Colonic mucosa (tissue), 4 donors: ENCODE measurements around the gene RPTOR. TPM values are rescaled to one million over a fixed set of nuclear protein-coding genes. Genes with fewer than 3 reads are reported as not detected.

Source experiments
- DNase-seq: peaks from one replicate; pipeline ENCODE4 v3.0.0-alpha.2; 2020
- H3K27ac ChIP-seq: fragments of 200-600 bp; one replicate; pipeline ENCODE4 v1.8.0; 2021
- H3K27me3 ChIP-seq: fragments of 200-600 bp; one replicate; pipeline ENCODE4 v1.8.0; 2021
- H3K36me3 ChIP-seq: fragments of 200-600 bp; one replicate; pipeline ENCODE4 v1.8.0; 2021
- H3K4me1 ChIP-seq: fragments of 200-600 bp; one replicate; pipeline ENCODE4 v1.8.0; 2021; ENCODE audit warnings: mild to moderate bottlenecking
- H3K4me3 ChIP-seq: fragments of 200-600 bp; one replicate; pipeline ENCODE4 v1.8.0; 2021
- H3K9ac ChIP-seq, 2 donors: one replicate each; pipeline ENCODE4 v1.7.0; 2013; ENCODE audit warnings: control low read depth in 2 of 2, low read depth in 2 of 2, low read length in 2 of 2
- H3K9me3 ChIP-seq: fragments of 200-600 bp; one replicate; pipeline ENCODE4 v1.8.0; 2021
- CTCF ChIP-seq: fragments of 200-600 bp; IDR thresholded peaks from one replicate; pipeline ENCODE4 v1.8.0; 2022; ENCODE audit warnings: antibody characterized with exemption, mild to moderate bottlenecking
- intact Hi-C: fragments of 100-400 bp; cut with DNase I; formaldehyde crosslinking; loops from one replicate; pipeline ENCODE4 v1.14.1; 2022
- total RNA-seq, 2 donors: library from RNA; stranded (reverse); fragmentation: NEBNext Ultra II Directional in 1 of 2; extraction: Animal tissue kit (Norgen Biotek cat#: 25700) in 1 of 2; gene quantifications; one replicate each; pipeline ENCODE4 v1.2.1, GENCODE V29; 2021
- donor health status: healthy.
- donor health status: DM: no; HTN: no; CAD: no.
- donor health status: DM: no; HTN: no; CAD: no.

Gene RPTOR
- total RNA-seq, 2 donors from 2014 or later = 21.2 to 39.6 TPM

GRCh38 chr17:80816241-80817103 is 271.8 kb downstream of the RPTOR start:
- no peak overlapping the region for H3K4me3 ChIP-seq
- no peak for DNase-seq
- no peaks in the 10 kb centered on the region for H3K4me1 ChIP-seq
- intact Hi-C loops = no loop called here
- H3K9ac ChIP-seq = no peak overlapping the region
- H3K9me3 ChIP-seq = no peaks in the 10 kb centered on the region
- no peaks in the 10 kb centered on the region for H3K27me3 ChIP-seq
- no peak overlapping the region for H3K27ac ChIP-seq
- H3K36me3 ChIP-seq = no peaks in the 10 kb centered on the region
- TF ChIP-seq CTCF = no peak

- TF ChIP-seq CTCF = no peak
- H3K36me3 ChIP-seq = no peaks in the 10 kb centered on the region
- H3K27me3 ChIP-seq = no peaks in the 10 kb centered on the region
- no peak overlapping the region for H3K9ac ChIP-seq
- no peaks in the 10 kb centered on the region for H3K9me3 ChIP-seq
- intact Hi-C loops = no loop called here
- no peak for DNase-seq
- no peaks in the 10 kb centered on the region for H3K4me1 ChIP-seq
- H3K4me3 ChIP-seq = no peak overlapping the region
- H3K27ac ChIP-seq = no peak overlapping the region
Observed at GRCh38 chr17:80817321-80817845, 272.7 kb downstream of the RPTOR start.

- intact Hi-C loops = no loop called here
- no peaks in the 10 kb centered on the region for H3K4me1 ChIP-seq
- TF ChIP-seq CTCF = no peak
- H3K9me3 ChIP-seq = no peaks in the 10 kb centered on the region
- no peak overlapping the region for H3K9ac ChIP-seq
- DNase-seq = no peak
- no peak overlapping the region for H3K4me3 ChIP-seq
- no peaks in the 10 kb centered on the region for H3K27me3 ChIP-seq
- no peak overlapping the region for H3K27ac ChIP-seq
- no peaks in the 10 kb centered on the region for H3K36me3 ChIP-seq
Observed at GRCh38 chr17:80817861-80818260, 273.2 kb downstream of the RPTOR start.

- no peaks in the 10 kb centered on the region for H3K27me3 ChIP-seq
- H3K9me3 ChIP-seq = no peaks in the 10 kb centered on the region
- no peak for TF ChIP-seq CTCF
- intact Hi-C loops = no loop called here
- no peak overlapping the region for H3K27ac ChIP-seq
- no peak for DNase-seq
- H3K9ac ChIP-seq = no peak overlapping the region
- no peaks in the 10 kb centered on the region for H3K36me3 ChIP-seq
- no peak overlapping the region for H3K4me3 ChIP-seq
- no peaks in the 10 kb centered on the region for H3K4me1 ChIP-seq
Observed at GRCh38 chr17:80818871-80819270, 274.2 kb downstream of the RPTOR start.

GRCh38 chr17:80819422-80820164 is 275.0 kb downstream of the RPTOR start:
- DNase-seq = no peak
- Histone ChIP-seq H3K4me3 (no peak overlapping the region), H3K36me3 (no peaks in the 10 kb centered on the region), H3K27ac (no peak overlapping the region), H3K9me3 (no peaks in the 10 kb centered on the region), H3K4me1 (no peaks in the 10 kb centered on the region), H3K27me3 (no peaks in the 10 kb centered on the region), H3K9ac (no peak overlapping the region)
- intact Hi-C loops = no loop called here
- no peak for TF ChIP-seq CTCF
